Fibroblast of lung (primary cell): ENCODE data around the gene PIN4. TPM values are rescaled to one million over a fixed set of nuclear protein-coding genes. Genes with fewer than 3 reads are reported as not detected.

Source experiments
- DNase-seq, 2 donors: peaks; one replicate each; pipeline versions ENCODE4 v3.0.0 to v3.0.0-alpha.2; 2010; ENCODE audit warnings: low read depth in 2 of 2
- H2AFZ ChIP-seq: 2 replicates; pipeline ENCODE4 v1.5.1; 2012; ENCODE audit warnings: low read length, control low read depth, inconsistent platforms
- H3K27ac ChIP-seq: 2 replicates; pipeline ENCODE4 v1.5.1; 2011; ENCODE audit warnings: low read length, control low read depth; ENCODE audit not compliant: insufficient read depth
- H3K27me3 ChIP-seq: 2 replicates; pipeline ENCODE4 v1.5.1; 2011; ENCODE audit warnings: mild to moderate bottlenecking, low read length; ENCODE audit not compliant: control insufficient read depth, insufficient read depth
- H3K36me3 ChIP-seq: 2 replicates; pipeline ENCODE4 v1.5.1; 2011; ENCODE audit warnings: low read length; ENCODE audit not compliant: control insufficient read depth, insufficient read depth
- H3K4me1 ChIP-seq: 2 replicates; pipeline ENCODE4 v1.5.1; 2011; ENCODE audit warnings: low read length; ENCODE audit not compliant: control insufficient read depth, insufficient read depth; ENCODE audit errors: extremely low read depth
- H3K4me2 ChIP-seq: 2 replicates; pipeline ENCODE4 v1.5.1; 2011; ENCODE audit warnings: low read length, control low read depth; ENCODE audit not compliant: insufficient read depth; ENCODE audit errors: extremely low read depth
- H3K4me3 ChIP-seq, 4 experiments: fragments of 200-600 bp in 1 of 4; sonication (generic) in 1 of 4; replicated peaks in 1 of 4; 2 replicates each; pipeline ENCODE4 v1.5.1; 2011 to 2016; ENCODE audit warnings: low read length in 4 of 4, low read depth in 3 of 4, mild to moderate bottlenecking in 3 of 4, control low read depth in 2 of 4, inconsistent platforms in 1 of 4, mixed read lengths in 1 of 4; ENCODE audit not compliant: insufficient read depth in 1 of 4; ENCODE audit errors: control extremely low read depth in 1 of 4
- H3K79me2 ChIP-seq: 2 replicates; pipeline ENCODE4 v1.5.1; 2012; ENCODE audit warnings: mild to moderate bottlenecking, low read length, inconsistent platforms; ENCODE audit not compliant: control insufficient read depth, insufficient read depth
- H3K9ac ChIP-seq: 2 replicates; pipeline ENCODE4 v1.5.1; 2011; ENCODE audit warnings: mild to moderate bottlenecking, low read length, control low read depth; ENCODE audit not compliant: insufficient read depth
- H3K9me3 ChIP-seq: 2 replicates; pipeline ENCODE4 v1.5.1; 2012; ENCODE audit warnings: low read depth, low read length; ENCODE audit not compliant: control insufficient read depth, insufficient read depth
- H4K20me1 ChIP-seq: 2 replicates; pipeline ENCODE4 v1.5.1; 2011; ENCODE audit warnings: low read length; ENCODE audit not compliant: control insufficient read depth, insufficient read depth; ENCODE audit errors: extremely low read depth
- CTCF ChIP-seq, 2 donors: IDR thresholded peaks in 1 of 2; conservative IDR thresholded peaks in 1 of 2; 1 replicate in 1 of 2; 2 replicates in 1 of 2; pipeline ENCODE4 v1.5.1; 2011 to 2012; ENCODE audit warnings: low read length in 2 of 2, control low read depth in 1 of 2, inconsistent platforms in 1 of 2, low read depth in 1 of 2, mild to moderate bottlenecking in 1 of 2
- EZH2 ChIP-seq: IDR thresholded peaks from 2 replicates; pipeline ENCODE4 v1.5.1; 2012; ENCODE audit warnings: low read length, control low read depth, mild to moderate bottlenecking; ENCODE audit errors: missing control alignments
- polyA plus RNA-seq, 2 donors: library from polyadenylated mRNA; depleted of rRNA in 1 of 2; stranded (reverse) in 1 of 2; unstranded in 1 of 2; fragments of >200 nt; gene quantifications; 2 replicates each; pipeline ENCODE4 v1.2.1, GENCODE V29; 2011 to 2012; ENCODE audit warnings: missing spikeins in 1 of 2
- total RNA-seq: library from RNA; depleted of rRNA; stranded (reverse); fragments of >200 nt; gene quantifications from 2 replicates; pipeline ENCODE4 v1.2.1, GENCODE V29; 2014

The PIN4 gene
- total and polyA plus RNA-seq, 2 donors (not counting 1 experiment from before 2014, with no cell fraction given): 5.1 to 22.0 TPM

GRCh38 chrX:72137846-72138495, 43.6 kb upstream of the PIN4 start:
- no peak overlapping the region for H2AFZ ChIP-seq
- TF ChIP-seq CTCF (conservative IDR thresholded peaks at IDR 0.05 in 1 of 2, IDR thresholded peaks at IDR 0.05 in 1 of 2; ENCODE audit: low read depth in 1 of 2, low read length in 2 of 2) (no peak), EZH2 (no peak)
- no peaks in the 10 kb centered on the region for H3K79me2 ChIP-seq
- H3K4me3 ChIP-seq: no peak overlapping the region
- no peak overlapping the region for H3K27ac ChIP-seq
- no peaks in the 10 kb centered on the region for H3K4me1 ChIP-seq
- no peaks in the 10 kb centered on the region for H3K36me3 ChIP-seq
- no peaks in the 10 kb centered on the region for H3K9me3 ChIP-seq
- H3K4me2 ChIP-seq: no peak overlapping the region
- no peaks in the 10 kb centered on the region for H4K20me1 ChIP-seq
- peaks cover 2% of the 10 kb centered on the region for H3K27me3 ChIP-seq
- no peak for DNase-seq
- no peak overlapping the region for H3K9ac ChIP-seq

GRCh38 chrX:72139538-72139937, 42.0 kb upstream of the PIN4 start:
- H3K9me3 ChIP-seq: no peaks in the 10 kb centered on the region
- TF ChIP-seq EZH2 (no peak), CTCF (conservative IDR thresholded peaks at IDR 0.05 in 1 of 2, IDR thresholded peaks at IDR 0.05 in 1 of 2; ENCODE audit: low read depth in 1 of 2, low read length in 2 of 2) (no peak)
- H3K9ac ChIP-seq: no peak overlapping the region
- H3K4me1 ChIP-seq: no peaks in the 10 kb centered on the region
- H3K79me2 ChIP-seq: no peaks in the 10 kb centered on the region
- H3K27ac ChIP-seq: no peak overlapping the region
- H3K27me3 ChIP-seq: no peaks in the 10 kb centered on the region
- H3K36me3 ChIP-seq: no peaks in the 10 kb centered on the region
- DNase-seq: no peak
- H3K4me3 ChIP-seq: no peak overlapping the region
- no peak overlapping the region for H2AFZ ChIP-seq
- no peak overlapping the region for H3K4me2 ChIP-seq
- no peaks in the 10 kb centered on the region for H4K20me1 ChIP-seq

GRCh38 chrX:72141372-72142004, 40.1 kb upstream of the PIN4 start:
- H4K20me1 ChIP-seq: no peaks in the 10 kb centered on the region
- H3K9ac ChIP-seq: no peak overlapping the region
- TF ChIP-seq EZH2 (no peak), CTCF (conservative IDR thresholded peaks at IDR 0.05 in 1 of 2, IDR thresholded peaks at IDR 0.05 in 1 of 2; ENCODE audit: low read depth in 1 of 2, low read length in 2 of 2) (no peak)
- no peaks in the 10 kb centered on the region for H3K4me1 ChIP-seq
- H3K27ac ChIP-seq: no peak overlapping the region
- no peaks in the 10 kb centered on the region for H3K27me3 ChIP-seq
- DNase-seq: no peak
- H3K79me2 ChIP-seq: no peaks in the 10 kb centered on the region
- no peak overlapping the region for H3K4me3 ChIP-seq
- no peaks in the 10 kb centered on the region for H3K9me3 ChIP-seq
- no peak overlapping the region for H3K4me2 ChIP-seq
- no peak overlapping the region for H2AFZ ChIP-seq
- H3K36me3 ChIP-seq: no peaks in the 10 kb centered on the region
